DMS 273 (cell line): ENCODE data around the gene KAT2B.

Experiments used
- DNase-seq: peaks from one replicate; lab custom pipeline; 2025; ENCODE audit not compliant: unreplicated experiment; lab: John Stamatoyannopoulos, UW

Gene KAT2B

DNA sequence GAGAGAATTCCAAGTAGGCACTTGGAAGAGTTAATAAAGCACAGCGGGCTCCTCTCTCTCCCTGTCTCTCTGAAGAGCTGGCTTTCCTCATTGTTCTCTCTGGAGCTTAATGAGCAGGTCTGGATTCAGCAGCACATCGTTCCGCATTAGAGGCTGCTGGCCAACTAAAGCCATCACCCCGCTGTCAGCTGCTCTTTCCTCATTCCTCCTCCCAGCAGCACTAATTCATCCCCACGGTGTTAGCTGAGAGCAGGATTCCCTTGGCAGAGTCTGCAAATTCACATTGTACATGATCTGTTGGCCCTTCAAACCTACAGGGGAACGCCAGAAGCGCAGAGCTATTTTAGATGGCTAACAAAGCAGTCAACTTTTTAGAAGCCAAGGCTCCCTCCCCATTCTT, 101.6 kb downstream of the KAT2B start:
- DNase-seq = no peak

DNA sequence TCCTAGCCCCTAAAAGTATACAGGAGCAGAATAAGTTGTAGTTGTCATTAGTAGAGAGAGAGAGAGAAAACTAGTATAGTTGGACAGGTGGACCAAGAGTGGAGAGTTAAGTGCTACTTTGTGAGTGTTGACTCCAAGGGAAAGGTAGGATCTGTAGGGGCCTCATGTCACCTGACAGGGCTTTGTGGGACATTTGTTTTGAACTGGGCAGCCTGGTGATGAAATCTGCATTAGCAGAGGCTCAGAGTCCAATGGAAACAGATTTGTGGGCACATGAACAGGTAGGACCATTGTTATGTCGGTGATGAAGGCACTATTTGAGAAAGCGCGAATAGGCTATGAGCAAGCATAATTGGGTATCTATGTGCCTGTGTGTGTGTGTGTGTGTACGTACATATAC, 102.3 kb downstream of the KAT2B start:
- DNase-seq = no peak

DNA sequence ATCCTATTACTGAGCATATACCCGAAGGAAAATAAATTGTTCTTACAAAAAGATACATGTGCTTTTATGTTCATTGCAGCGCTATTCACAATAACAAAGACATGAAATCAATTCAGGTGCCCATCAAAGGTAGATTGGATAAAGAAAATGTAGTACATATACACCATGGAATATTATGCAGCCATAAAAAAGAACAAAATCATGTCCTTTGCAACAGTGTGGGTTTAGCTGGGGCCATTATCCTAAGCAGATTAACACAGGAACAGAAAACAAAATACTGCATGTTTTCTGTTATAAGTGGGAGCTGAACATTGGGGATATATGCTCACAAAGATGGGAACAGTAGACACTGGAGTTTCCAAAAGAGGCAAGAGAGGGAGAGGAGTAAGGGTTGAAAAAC, 103.3 kb downstream of the KAT2B start:
- no peak for DNase-seq

DNA sequence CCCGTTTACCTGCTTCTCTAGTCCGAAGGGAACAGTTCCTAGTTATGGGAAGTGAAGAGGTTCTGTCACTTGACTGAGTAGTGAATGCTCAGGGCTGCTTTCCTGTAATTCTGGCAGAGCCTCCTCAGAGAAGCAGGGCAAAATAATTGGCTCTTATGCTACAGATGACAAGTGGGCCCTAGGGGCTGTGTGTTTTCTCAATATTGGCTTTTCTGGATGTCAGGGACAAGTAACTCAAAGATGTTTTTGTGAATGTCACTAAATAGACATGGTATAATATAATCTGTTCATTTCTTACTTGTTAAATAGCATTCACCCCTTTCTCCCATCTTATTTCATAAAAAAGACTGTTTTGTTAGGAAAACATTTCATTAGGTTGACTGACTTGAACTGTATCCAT, 105.6 kb downstream of the KAT2B start:
- DNase-seq = no peak

DNA sequence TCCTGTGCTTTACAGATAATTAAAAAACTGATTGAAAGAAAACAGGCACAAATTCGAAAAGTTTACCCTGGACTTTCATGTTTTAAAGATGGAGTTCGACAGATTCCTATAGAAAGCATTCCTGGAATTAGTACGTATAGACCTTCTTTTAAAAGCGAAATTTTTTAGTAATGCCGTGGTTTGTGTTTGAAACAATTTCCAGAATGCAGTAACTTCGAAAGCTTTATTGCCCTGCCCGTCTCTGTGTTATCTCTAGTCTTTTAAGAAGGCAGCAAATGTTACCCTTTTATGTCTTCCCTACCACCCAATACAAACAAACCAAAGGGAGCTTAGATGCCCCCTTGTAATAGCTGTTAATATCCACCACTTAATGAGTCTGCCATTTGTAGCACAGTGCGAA, 106.1 kb downstream of the KAT2B start:
- no peak for DNase-seq

DNA sequence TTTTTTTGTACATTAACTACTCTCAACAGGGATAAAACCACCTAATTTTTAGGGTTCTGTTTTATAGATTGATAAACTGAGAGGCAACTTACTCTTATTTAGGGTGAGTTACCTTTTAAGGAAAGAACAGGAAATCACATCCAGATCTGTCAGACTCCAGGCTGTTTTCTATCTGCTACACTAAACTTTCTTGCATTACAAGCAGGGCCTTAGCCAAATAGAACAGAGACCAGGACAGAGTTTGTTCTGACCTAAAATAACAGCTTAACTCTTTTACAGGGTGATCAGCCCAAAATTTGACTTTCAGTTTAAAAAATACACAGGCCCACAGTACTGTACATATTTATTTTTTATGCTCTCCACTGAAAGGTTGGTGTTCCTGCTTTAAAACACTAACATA, 107.1 kb downstream of the KAT2B start:
- peak; percentile 14 for DNase-seq

DNA sequence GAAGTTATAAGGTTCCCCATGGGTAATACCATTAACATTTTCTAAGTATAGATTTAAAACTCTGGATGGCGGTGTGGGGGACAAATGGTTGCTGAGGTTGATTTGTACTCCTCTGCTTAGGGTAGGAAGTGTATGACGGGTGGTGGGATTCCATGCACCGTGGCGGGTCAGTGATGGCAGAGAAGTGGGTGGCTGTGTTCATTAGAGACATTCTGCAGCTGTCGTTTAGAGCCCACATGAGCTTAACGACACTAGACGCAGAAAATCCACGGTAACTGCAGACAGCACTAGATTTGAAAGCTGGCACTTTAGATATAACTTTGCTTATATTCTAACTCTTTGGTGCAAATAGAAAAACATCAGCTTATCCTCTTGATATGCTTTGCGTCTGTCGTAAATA, 108.2 kb downstream of the KAT2B start:
- no peak for DNase-seq

DNA sequence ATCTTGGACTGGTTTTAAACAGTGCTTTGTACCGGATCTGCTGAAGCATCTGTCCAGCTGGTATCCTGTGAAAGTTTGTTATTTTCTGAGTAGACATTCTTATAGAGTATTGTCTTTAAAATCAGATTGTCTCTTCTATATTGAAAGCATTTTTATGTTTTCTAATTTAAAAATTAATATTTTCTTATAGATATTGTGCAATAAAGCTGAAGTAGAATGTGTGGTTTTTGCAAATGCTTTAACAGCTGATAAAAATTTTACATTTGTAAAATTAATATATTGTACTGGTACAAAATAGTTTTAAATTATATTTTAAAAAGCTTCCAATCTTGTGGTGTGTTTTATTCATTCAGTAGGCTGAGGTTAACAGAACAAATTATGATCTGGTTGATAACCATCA, 113.8 kb downstream of the KAT2B start:
- no peak for DNase-seq

DNA sequence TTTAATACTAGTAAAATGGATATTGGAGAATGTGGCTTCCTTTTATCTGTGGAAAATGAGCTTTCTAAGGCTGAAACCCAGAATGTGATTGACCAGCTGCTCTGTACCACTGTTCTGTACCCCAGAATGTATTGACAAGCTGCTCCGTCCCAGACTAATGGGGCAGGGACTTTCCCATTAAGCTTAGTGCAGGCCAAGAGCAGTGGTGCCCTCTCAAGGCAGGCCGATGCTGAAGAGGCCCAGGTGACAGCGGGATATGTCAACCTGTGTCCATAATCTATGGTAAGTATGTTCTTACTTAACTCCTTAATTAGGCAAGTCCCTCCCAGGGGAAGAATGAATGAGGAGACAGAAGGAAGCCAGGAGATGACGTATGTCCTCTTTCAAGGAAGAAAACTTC, 114.7 kb downstream of the KAT2B start:
- no peak for DNase-seq

DNA sequence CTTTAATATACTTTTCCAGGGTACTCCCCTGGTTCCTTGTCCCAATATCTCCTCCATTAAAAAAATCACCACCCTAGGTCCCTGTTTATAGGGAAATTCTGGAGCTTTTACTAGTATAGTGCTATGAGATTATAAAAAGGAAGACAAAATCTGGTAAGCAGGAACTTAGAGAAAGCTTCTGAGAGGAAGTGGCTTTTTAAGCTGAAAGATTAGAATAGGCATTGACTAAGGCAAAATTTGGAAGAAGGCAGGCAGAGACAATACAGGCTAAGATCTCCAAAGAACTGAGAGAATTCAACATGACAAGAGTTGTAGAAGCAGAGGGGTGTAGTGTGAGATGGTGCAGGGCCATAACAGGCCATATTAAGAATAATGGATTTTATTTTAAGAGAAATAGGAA, 120.0 kb downstream of the KAT2B start:
- DNase-seq = no peak

DNA sequence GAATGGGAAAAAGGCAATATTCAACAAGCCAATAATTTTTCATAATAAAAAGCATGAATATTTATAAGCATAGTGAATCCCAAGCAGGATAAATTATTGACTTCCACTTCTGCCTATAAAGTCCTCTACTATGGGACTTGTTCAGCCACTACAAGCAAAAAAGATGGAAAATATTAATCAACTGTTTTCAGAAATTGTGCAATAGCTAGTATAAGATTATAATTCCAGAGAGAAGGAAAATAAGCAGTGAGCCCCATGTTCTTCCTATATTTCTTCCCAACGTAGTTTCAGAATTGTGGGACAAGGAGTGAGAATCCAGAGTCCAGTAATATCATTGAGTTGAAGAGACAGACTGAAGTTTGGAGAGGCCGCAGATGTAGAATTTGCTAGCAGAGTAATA, 121.5 kb downstream of the KAT2B start:
- DNase-seq = no peak

DNA sequence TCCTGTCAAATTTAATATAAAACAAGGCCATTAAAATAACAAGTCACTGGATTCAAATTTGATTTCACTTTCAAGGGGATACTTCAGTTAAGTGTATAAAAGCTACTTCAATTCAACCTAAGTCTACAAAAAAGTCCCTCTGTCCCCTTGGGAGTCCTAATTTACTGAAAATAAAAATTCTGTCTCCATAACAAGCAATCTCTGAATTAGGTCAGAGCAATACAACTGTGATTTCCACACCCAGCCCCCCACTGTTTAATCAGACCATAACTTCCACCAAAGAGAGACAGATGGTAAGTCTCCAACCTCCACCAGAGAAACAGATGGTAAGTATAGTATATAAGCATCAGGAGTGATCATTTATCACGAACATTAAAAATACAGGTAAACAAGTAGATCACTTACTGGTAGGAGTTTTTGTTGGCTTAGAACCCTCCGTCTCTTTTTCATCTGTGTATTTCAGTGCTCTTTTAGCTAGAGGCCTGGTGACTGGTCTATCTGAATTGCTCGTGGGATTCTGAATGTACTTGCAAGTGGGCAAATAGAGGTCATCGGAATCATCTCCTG, 133.7 kb downstream of the KAT2B start:
- peak; percentile 87 for DNase-seq

DNA sequence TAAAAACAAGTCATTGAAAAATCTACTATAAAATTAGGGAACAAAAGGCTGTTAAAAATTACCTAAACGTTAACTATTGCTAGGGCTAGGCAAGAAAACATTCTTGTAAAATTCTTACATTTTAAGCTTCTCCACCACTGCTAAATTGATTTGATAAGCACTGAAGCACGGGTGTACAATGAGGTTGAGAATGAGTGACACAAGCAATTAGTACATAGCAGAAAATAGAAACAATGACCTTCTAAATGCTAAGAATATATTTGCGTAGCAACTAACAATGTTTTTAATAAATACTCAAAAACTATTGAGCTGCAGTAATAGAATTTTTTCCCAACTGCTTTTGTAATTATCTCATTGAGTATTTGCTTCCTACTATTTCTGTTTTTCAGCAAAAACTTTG, 141.0 kb downstream of the KAT2B start:
- DNase-seq = no peak

DNA sequence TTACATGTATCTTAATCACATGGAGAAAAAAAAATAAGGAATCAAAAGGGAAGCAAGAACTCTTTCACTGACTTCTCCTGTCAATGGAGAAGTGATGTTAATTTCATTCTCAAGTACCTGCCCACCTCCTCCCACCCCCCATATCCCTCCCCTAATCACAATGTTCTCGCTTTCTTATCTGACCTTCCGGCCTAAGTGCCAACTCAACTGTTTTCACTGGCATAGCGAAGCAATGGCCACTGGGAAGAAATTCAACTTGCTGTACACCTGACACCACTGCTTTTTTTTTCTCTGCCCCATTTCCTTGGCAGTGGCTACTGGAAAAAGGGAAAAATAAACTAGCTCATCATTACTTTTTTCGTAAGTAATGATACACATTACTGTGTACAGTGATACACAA, 142.0 kb downstream of the KAT2B start:
- DNase-seq = no peak

DNA sequence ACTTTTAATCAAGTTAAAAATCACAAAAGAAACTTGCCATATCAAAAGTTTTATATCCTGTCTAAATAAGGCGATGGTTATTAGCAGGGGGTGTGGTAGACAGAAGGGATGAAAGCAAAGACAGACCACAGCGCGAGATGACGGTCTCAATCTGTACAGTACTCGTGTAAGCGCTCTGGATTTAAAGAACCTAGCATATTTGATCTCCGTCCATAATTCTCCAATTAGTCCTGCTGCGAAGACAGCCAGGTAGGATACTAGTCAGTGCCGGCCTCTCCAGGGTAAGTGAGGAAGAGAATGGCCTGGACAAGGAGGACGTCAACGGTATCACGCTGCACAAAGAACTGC, 145.1 kb downstream of the KAT2B start:
- DNase-seq = peak; percentile 32

DNA sequence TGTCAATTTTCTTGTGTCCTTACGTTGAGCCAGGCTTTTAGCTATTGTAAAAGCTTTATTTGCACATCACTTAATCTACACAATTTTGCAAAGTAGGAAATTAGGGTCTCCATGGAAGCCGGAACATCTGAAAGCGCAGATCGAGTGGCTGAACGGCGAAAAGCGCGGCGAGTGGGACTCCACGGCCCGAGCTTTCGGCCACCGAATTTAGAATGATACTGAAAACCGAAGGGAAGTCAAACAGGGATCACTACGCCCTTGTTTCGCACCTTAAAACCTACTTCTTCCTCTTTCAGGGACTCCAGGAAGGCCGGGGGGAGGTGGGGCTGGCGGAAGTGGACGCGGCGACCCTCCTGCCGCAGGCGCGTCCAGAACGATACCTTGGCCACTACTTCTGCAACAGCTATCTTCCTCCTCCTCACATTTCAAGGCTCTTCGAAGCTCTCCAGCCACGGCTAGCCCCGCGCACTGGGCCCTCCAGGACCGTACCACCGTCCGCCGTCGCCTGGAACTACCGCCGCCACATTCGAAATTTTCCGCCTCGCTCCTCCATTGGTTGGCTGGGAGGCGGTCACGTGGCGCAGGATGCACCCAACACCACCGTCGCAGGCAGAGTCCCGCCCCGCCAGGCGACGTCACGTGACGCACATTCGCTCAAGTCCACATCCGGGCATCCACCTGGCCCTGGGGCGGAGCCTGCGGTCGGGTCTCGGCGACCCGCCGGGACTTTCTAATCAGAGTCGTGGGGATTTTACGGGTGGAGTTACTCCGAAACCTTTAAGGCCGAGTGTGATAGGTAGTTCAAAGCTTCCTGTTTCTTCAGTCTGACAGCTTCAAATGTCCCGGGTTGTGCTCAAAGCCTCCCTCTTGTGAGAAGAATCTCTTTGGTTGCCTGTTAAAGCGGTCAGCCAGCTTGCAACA, 145.7 kb downstream of the KAT2B start, which contains the start of gene SGO1:
Gene SGO1, minus strand, starts transcription at position 528 of the 921 bp plus-strand sequence. CDS start 2,179 bp downstream, outside the sequence.
- DNase-seq = peak; percentile 98

DNA sequence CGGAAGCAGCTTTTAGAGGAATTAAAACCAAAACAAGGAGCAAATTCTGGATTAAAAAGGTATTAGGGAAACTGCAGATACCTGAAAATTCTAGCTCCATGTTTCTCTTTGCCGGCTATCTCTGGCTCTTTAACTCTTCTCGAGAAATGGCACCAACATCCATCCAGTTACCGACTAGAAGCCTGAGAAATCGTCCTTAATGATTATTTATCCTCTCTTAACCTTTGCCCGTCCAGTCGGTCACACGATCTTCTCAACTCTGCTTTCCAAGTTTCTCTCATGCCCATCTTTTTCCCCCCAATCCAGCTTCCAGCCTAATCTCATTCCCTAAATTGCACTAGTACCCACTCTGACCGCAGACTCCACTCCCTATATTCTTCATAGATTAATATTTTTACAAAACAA, 146.4 kb downstream of the KAT2B start:
- peak; percentile 22 for DNase-seq

DNA sequence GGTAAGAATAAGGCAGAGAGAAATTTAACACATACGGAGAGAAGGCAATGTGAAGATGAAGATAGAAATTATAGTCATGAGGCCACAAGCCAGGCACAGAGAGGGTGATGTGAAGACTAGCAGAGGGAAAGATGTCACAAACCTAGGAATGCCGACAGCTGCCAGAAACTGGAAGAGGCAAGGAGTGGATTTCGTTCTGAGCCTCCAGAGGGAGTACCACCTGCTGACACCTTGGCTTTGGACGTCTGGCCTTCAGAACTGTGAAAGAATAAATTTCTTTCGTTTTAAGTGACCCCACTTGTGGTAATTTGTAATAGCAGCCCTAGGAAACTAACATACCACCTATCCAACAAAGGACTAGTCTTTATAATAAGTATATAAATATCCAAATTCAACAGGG, 150.7 kb downstream of the KAT2B start:
- peak; percentile 47 for DNase-seq

DNA sequence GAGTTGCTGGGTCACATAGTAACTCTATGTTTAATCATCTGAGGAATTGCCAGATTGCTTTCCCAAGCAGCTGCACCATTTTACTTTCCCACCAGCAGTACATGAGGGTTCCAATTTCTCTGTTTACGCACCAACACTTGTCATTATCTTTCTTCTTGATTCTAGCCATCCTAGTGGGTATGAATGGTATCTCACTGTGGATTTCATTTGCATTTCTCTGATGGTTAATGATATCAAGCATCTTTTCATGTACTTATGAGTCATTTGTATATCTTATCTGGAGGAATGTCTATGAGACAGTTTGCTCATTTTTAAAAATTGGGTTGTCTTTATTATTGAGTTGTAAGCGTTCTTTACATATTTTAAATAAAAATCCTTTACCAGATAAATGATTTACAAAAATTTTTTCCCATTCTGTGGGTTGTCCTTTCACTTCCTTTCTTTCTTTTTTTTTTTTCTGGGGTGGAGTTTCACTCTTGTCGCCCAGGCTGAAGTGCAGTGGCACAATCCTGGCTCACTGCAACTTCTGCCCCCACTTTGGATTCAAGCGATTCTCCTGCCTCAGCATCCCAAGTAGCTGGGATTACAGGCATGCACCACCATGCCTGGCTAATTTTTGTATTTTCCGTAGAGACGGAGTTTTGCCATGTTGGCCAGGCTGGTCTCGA, 154.7 kb downstream of the KAT2B start:
- no peak for DNase-seq

DNA sequence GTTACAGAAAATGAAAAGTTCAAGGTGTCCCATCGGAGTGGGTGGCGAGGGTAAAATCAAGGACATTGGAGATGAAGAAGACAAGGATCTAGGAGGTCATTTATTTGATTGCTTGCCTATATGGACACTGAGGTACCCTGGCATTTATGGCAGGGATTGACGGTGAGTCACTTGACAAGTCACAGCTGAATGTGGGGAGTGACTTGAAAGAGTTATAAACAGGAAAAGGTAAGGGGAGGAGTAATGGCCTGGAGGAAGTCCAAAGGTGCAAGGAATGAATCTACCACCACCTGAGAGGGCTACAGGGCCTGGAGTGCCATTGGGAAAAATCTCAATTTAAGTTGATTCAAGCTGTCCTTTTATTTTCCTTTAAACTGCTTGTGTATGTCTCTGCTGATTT, 157.5 kb downstream of the KAT2B start:
- no peak for DNase-seq

DNA sequence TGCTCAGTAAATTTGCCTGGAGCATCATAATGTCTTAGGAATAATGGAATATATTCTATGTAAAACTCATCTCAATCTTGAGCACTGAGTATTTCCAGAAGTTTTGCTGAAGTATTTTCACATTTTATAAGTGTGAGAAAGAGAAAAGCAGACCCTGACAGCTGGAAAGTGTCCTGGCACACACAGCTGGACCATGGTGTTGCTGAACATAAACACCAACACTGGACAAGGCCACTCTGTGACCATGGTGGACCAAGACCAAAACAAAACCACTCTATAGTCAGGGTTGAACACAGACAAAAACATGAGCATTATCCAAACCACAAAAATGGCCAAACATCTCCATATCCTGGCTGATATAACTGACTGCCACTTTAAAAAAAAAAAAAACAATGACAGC, 160.9 kb downstream of the KAT2B start:
- DNase-seq = no peak
